SJCRH30 (cell line): Measurements from ENCODE around the gene MICAL3. TPM values are rescaled to one million over a fixed set of nuclear protein-coding genes. Genes with fewer than 3 reads are reported as not detected.

Experiments used
- DNase-seq, 2 experiments: peaks; one replicate each; pipeline ENCODE4 v3.0.0-alpha.2; 2015 to 2020
- H3K27ac ChIP-seq: fragments of 250-450 bp; sonication (Bioruptor Pico); 2 replicates; pipeline ENCODE4 v1.5.1; 2020; ENCODE audit warnings: mild to moderate bottlenecking, moderate library complexity
- H3K27me3 ChIP-seq: fragments of 250-450 bp; sonication (Bioruptor Pico); 2 replicates; pipeline ENCODE4 v1.5.1; 2020; ENCODE audit warnings: mild to moderate bottlenecking, moderate library complexity
- H3K36me3 ChIP-seq: fragments of 250-450 bp; sonication (Bioruptor Pico); 2 replicates; pipeline ENCODE4 v1.5.1; 2020; ENCODE audit warnings: mild to moderate bottlenecking, moderate library complexity
- H3K4me1 ChIP-seq: fragments of 250-450 bp; sonication (Bioruptor Pico); 2 replicates; pipeline ENCODE4 v1.5.1; 2020; ENCODE audit warnings: mild to moderate bottlenecking, moderate library complexity
- H3K4me3 ChIP-seq: fragments of 250-450 bp; sonication (Bioruptor Pico); 2 replicates; pipeline ENCODE4 v1.5.1; 2020; ENCODE audit warnings: mild to moderate bottlenecking, moderate library complexity
- H3K9me3 ChIP-seq: fragments of 250-450 bp; sonication (Bioruptor Pico); replicated peaks from 2 replicates; pipeline ENCODE4 v1.5.1; 2020; ENCODE audit warnings: mild to moderate bottlenecking, moderate library complexity
- total RNA-seq: library from RNA; depleted of rRNA; stranded (reverse); fragments of >200 nt; shearing (Covaris generic); gene quantifications from 2 replicates; pipeline ENCODE4 v1.2.3, GENCODE V29; 2014

The MICAL3 gene
- total RNA-seq, 1 experiment from 2014 or later = 26.1 TPM

GRCh38 chr22:17817511-17818065 lies 206.8 kb downstream of the MICAL3 start:
- no peak for DNase-seq
- Histone ChIP-seq H3K9me3 (no peaks in the 10 kb centered on the region), H3K27me3 (no peaks in the 10 kb centered on the region), H3K4me1 (no peaks in the 10 kb centered on the region), H3K36me3 (no peaks in the 10 kb centered on the region; the same call in 1 of the 2 replicates), H3K4me3 (no peak overlapping the region), H3K27ac (no peak overlapping the region)

- Histone ChIP-seq H3K4me3 (no peak overlapping the region), H3K9me3 (no peaks in the 10 kb centered on the region), H3K4me1 (no peaks in the 10 kb centered on the region), H3K27me3 (no peaks in the 10 kb centered on the region), H3K27ac (no peak overlapping the region), H3K36me3 (no peaks in the 10 kb centered on the region; the same call in 1 of the 2 replicates)
- no peak for DNase-seq
Observed at GRCh38 chr22:17817079-17817478, 207.3 kb downstream of the MICAL3 start.

GRCh38 chr22:17816649-17817048 lies 207.7 kb downstream of the MICAL3 start:
- Histone ChIP-seq H3K4me3 (no peak overlapping the region), H3K4me1 (no peaks in the 10 kb centered on the region), H3K27ac (no peak overlapping the region), H3K27me3 (no peaks in the 10 kb centered on the region), H3K36me3 (no peaks in the 10 kb centered on the region; the same call in 1 of the 2 replicates), H3K9me3 (no peaks in the 10 kb centered on the region)
- DNase-seq = no peak

- H3K36me3 ChIP-seq = no peaks in the 10 kb centered on the region; the same call in 1 of the 2 replicates
Observed at GRCh38 chr22:17815703-17816254, 208.6 kb downstream of the MICAL3 start.

GRCh38 chr22:17814830-17815229 lies 209.5 kb downstream of the MICAL3 start:
- no peaks in the 10 kb centered on the region for H3K4me1 ChIP-seq
- no peak overlapping the region for H3K27ac ChIP-seq
- H3K4me3 ChIP-seq = no peak overlapping the region
- no peaks in the 10 kb centered on the region for H3K9me3 ChIP-seq
- H3K27me3 ChIP-seq = no peaks in the 10 kb centered on the region
- DNase-seq = no peak
- no peaks in the 10 kb centered on the region; the same call in 1 of the 2 replicates for H3K36me3 ChIP-seq

More at GRCh38 chr22:17815703-17816254, 208.6 kb downstream of the MICAL3 start:
- H3K4me3 ChIP-seq = no peak overlapping the region
- no peaks in the 10 kb centered on the region for H3K9me3 ChIP-seq
- no peak overlapping the region for H3K27ac ChIP-seq
- H3K4me1 ChIP-seq = no peaks in the 10 kb centered on the region
- DNase-seq = no peak
- no peaks in the 10 kb centered on the region for H3K27me3 ChIP-seq

- H3K4me3 ChIP-seq = no peak overlapping the region
- no peaks in the 10 kb centered on the region; the same call in 1 of the 2 replicates for H3K36me3 ChIP-seq
- no peak overlapping the region for H3K27ac ChIP-seq
- no peaks in the 10 kb centered on the region for H3K27me3 ChIP-seq
- no peak for DNase-seq
- no peaks in the 10 kb centered on the region for H3K9me3 ChIP-seq
- H3K4me1 ChIP-seq = no peaks in the 10 kb centered on the region
Observed at GRCh38 chr22:17814084-17814483, 210.3 kb downstream of the MICAL3 start.

GRCh38 chr22:17811119-17811518 lies 213.2 kb downstream of the MICAL3 start:
- Histone ChIP-seq H3K9me3 (no peaks in the 10 kb centered on the region), H3K4me3 (no peak overlapping the region), H3K4me1 (peaks cover 5% of the 10 kb centered on the region), H3K27me3 (no peaks in the 10 kb centered on the region), H3K27ac (no peak overlapping the region), H3K36me3 (no peaks in the 10 kb centered on the region; the same call in 1 of the 2 replicates)
- DNase-seq = no peak

GRCh38 chr22:17810570-17811116 lies 213.7 kb downstream of the MICAL3 start:
- no peak overlapping the region for H3K4me3 ChIP-seq
- no peak for DNase-seq
- no peaks in the 10 kb centered on the region for H3K9me3 ChIP-seq
- H3K27me3 ChIP-seq = no peaks in the 10 kb centered on the region
- H3K4me1 ChIP-seq = peaks cover 5% of the 10 kb centered on the region
- no peak overlapping the region for H3K27ac ChIP-seq
- no peaks in the 10 kb centered on the region for H3K36me3 ChIP-seq

- DNase-seq = no peak
- Histone ChIP-seq H3K27me3 (no peaks in the 10 kb centered on the region), H3K9me3 (no peaks in the 10 kb centered on the region), H3K4me3 (no peak overlapping the region), H3K27ac (no peak overlapping the region), H3K36me3 (no peaks in the 10 kb centered on the region), H3K4me1 (peaks cover 5% of the 10 kb centered on the region)
Observed at GRCh38 chr22:17808693-17809403, 215.5 kb downstream of the MICAL3 start.

GRCh38 chr22:17807578-17808410 lies 216.6 kb downstream of the MICAL3 start:
- no peaks in the 10 kb centered on the region for H3K27me3 ChIP-seq
- no peak overlapping the region for H3K4me3 ChIP-seq
- peak overlapping the region; percentile 22 for H3K27ac ChIP-seq
- no peaks in the 10 kb centered on the region for H3K36me3 ChIP-seq
- DNase-seq = peak; percentile 73 to 77
- no peaks in the 10 kb centered on the region for H3K9me3 ChIP-seq
- H3K4me1 ChIP-seq = peaks cover 5% of the 10 kb centered on the region

GRCh38 chr22:17807086-17807485 lies 217.3 kb downstream of the MICAL3 start:
- no peak overlapping the region for H3K27ac ChIP-seq
- no peaks in the 10 kb centered on the region for H3K36me3 ChIP-seq
- no peak for DNase-seq
- H3K4me1 ChIP-seq = peaks cover 5% of the 10 kb centered on the region
- no peak overlapping the region for H3K4me3 ChIP-seq
- no peaks in the 10 kb centered on the region for H3K9me3 ChIP-seq
- H3K27me3 ChIP-seq = no peaks in the 10 kb centered on the region

GRCh38 chr22:17806437-17806836 lies 217.9 kb downstream of the MICAL3 start:
- Histone ChIP-seq H3K4me3 (no peak overlapping the region), H3K9me3 (no peaks in the 10 kb centered on the region), H3K36me3 (no peaks in the 10 kb centered on the region), H3K27ac (no peak overlapping the region), H3K4me1 (peaks cover 5% of the 10 kb centered on the region), H3K27me3 (no peaks in the 10 kb centered on the region)
- DNase-seq = no peak

- Histone ChIP-seq H3K4me1 (peaks cover 5% of the 10 kb centered on the region), H3K36me3 (no peaks in the 10 kb centered on the region), H3K27ac (no peak overlapping the region), H3K27me3 (no peaks in the 10 kb centered on the region), H3K4me3 (no peak overlapping the region), H3K9me3 (no peaks in the 10 kb centered on the region)
- DNase-seq = peak in 1 of 2 experiments; percentile 58
Observed at GRCh38 chr22:17804331-17805080, 219.9 kb downstream of the MICAL3 start.
